NB4 (cell line): ENCODE data around the gene CCDC200.

Experiments used
- POLR2A ChIP-seq: IDR thresholded peaks from 2 replicates; pipeline ENCODE4 v1.6.1; 2011; ENCODE audit warnings: mild to moderate bottlenecking; ENCODE audit not compliant: insufficient read length; ENCODE audit errors: extremely low read depth
- TF ChIP-seq, protein P1 (sequence below): IDR thresholded peaks from one replicate; pipeline ENCODE4 v1.5.1; 2012; ENCODE audit warnings: low read depth, low read length

DNA sequence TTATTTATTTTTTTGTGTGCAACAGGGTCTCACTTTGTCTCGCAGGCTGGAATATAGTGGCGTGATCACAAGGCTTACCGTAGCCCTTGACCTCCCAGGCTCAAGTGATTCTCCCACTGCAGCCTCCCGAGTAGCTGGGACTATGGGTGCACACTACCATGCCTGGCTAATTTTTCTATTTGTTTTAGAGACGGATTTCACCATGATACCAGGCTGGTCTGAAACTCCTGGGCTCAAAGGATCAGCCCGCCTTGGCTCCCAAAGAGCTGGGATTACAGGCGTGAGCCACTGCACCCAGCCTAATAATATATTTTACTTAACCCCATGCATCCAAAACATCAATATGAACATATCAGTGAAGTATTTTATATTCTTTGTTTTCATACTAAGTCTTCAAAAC, 2.0 kb downstream of the CCDC200 start:
- no peak for TF ChIP-seq POLR2A
- TF ChIP-seq, protein P1, sequence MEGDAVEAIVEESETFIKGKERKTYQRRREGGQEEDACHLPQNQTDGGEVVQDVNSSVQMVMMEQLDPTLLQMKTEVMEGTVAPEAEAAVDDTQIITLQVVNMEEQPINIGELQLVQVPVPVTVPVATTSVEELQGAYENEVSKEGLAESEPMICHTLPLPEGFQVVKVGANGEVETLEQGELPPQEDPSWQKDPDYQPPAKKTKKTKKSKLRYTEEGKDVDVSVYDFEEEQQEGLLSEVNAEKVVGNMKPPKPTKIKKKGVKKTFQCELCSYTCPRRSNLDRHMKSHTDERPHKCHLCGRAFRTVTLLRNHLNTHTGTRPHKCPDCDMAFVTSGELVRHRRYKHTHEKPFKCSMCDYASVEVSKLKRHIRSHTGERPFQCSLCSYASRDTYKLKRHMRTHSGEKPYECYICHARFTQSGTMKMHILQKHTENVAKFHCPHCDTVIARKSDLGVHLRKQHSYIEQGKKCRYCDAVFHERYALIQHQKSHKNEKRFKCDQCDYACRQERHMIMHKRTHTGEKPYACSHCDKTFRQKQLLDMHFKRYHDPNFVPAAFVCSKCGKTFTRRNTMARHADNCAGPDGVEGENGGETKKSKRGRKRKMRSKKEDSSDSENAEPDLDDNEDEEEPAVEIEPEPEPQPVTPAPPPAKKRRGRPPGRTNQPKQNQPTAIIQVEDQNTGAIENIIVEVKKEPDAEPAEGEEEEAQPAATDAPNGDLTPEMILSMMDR: no peak
